Activated CD4-positive, alpha-beta T cell treated with anti-CD3 and anti-CD28 coated beads, Interleukin-2, Interleukin-4, amounts not matched to agents 100 ng/mL and 50 ng/mL, durations not matched to agents 16 hours and 8 hours (primary cell): ENCODE results near the gene C16orf87.

Experiments
- DNase-seq: peaks from one replicate; pipeline ENCODE4 v3.0.0-alpha.2; 2020; ENCODE audit warnings: low spot score

Gene C16orf87

GRCh38 chr16:46843898-46844642 is 13.1 kb upstream of the C16orf87 start:
- no peak for DNase-seq

- no peak for DNase-seq
Observed at GRCh38 chr16:46842192-46842895, 11.4 kb upstream of the C16orf87 start.

GRCh38 chr16:46839986-46840443 is 9.0 kb upstream of the C16orf87 start:
- no peak for DNase-seq

- DNase-seq: no peak
Observed at GRCh38 chr16:46836534-46837530, 5.9 kb upstream of the C16orf87 start.

GRCh38 chr16:46833460-46833800 is 2.5 kb upstream of the C16orf87 start:
- DNase-seq: no peak

GRCh38 chr16:46832757-46833459 is 1.9 kb upstream of the C16orf87 start:
- no peak for DNase-seq

GRCh38 chr16:46830417-46830901 is 521 bp downstream of the C16orf87 start:
- DNase-seq: no peak

GRCh38 chr16:46828943-46829342 is 2.0 kb downstream of the C16orf87 start:
- peak; percentile 19 for DNase-seq

GRCh38 chr16:46828292-46828691 is 2.7 kb downstream of the C16orf87 start:
- peak; percentile 56 for DNase-seq

- DNase-seq: peak; percentile 53
Observed at GRCh38 chr16:46826631-46827030, 4.3 kb downstream of the C16orf87 start.

- DNase-seq: peak; percentile 85
Observed at GRCh38 chr16:46822270-46822669, 8.7 kb downstream of the C16orf87 start.

GRCh38 chr16:46817961-46818360 is 13.0 kb downstream of the C16orf87 start:
- DNase-seq: no peak

- DNase-seq: no peak
Observed at GRCh38 chr16:46814790-46815189, 16.2 kb downstream of the C16orf87 start.

GRCh38 chr16:46813611-46814010 is 17.4 kb downstream of the C16orf87 start:
- no peak for DNase-seq

- peak; percentile 57 for DNase-seq
Observed at GRCh38 chr16:46812781-46813540, 18.0 kb downstream of the C16orf87 start.

- no peak for DNase-seq
Observed at GRCh38 chr16:46811682-46812081, 19.3 kb downstream of the C16orf87 start.

- no peak for DNase-seq
Observed at GRCh38 chr16:46808997-46809396, 22.0 kb downstream of the C16orf87 start.

- no peak for DNase-seq
Observed at GRCh38 chr16:46807336-46807735, 23.6 kb downstream of the C16orf87 start.

- DNase-seq: no peak
Observed at GRCh38 chr16:46803373-46803772, 27.6 kb downstream of the C16orf87 start.

GRCh38 chr16:46801428-46802049 is 29.4 kb downstream of the C16orf87 start:
- DNase-seq: no peak
